Stimulated activated CD8-positive, alpha-beta memory T cell treated with anti-CD3 and anti-CD28 coated beads, Interleukin-4, amount 100 ng/mL, for 48 hours (primary cell): Measurements from ENCODE around the gene SLC6A6.

Source experiments
- DNase-seq: peaks from one replicate; pipeline ENCODE4 v3.0.0-alpha.2; 2020

Gene SLC6A6

DNA sequence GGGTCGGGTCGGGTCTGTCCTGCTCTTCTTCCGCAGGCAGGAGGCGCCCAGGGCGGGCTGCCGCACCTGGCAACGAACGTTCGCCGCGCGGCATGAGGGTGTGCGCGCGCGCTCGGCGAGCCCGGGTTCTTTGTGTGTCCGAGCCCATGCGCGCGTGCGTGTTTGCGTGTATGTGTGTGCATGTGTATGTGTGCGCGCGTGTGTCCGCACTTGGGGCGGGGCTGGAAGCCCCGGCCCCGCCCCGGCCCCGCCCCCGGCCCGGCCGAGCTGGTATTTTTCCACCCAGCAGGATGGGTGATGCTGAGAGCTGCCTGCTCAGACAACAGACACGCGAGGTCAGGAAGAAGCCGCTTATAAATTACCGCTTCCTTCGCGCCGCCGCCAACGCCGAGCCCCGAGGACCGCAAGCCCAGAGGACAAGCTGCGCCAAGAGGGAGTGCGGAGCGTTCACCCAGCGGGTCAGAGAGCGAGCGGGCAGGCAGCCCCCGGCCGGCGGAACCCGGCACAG is at the start of gene SLC6A6:
TSS of gene SLC6A6 (plus strand) at position 303 of the 508 bp plus-strand sequence. CDS start 41,029 bp downstream, outside the sequence.
- DNase-seq, result peak; percentile 94

DNA sequence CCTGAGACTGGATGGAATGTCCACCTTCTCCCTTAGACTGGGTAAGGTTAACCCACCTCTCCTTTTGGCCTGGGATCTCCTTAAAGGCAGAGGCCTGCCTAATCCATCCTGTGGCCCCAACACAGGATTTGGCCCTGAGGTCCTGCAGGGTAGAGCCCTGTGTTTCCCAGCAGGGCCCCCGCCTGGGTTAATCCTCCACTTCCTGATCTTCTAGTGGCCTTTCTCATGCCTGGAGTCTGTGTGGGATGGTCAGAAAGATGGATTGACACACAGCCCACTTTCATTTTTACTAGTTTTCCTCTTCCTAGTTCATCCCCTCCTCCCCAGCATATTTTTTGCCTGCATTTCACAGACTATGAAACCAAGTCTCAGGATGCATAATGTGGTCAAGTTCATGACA is 48.9 kb upstream of the SLC6A6 start:
- no peak for DNase-seq

DNA sequence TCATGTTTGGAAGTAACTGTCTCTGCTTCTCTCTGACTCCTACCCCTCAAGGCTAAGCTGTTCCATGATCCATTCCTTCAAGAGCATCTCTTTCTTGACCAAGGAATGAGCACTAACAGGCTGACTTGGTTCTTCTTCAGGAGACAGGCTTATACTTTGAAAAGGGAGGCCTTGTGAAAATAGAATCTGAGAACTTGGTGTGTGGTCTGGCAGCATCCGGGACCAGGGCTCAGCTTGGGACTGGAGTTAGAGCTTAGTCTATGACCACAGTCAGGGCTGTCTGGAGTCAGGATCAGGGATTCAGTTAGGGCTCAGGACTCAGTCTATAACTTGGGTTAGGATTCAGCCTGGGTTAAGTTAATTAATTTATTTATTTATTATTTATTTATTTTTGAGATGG is 44.9 kb upstream of the SLC6A6 start:
- no peak for DNase-seq

DNA sequence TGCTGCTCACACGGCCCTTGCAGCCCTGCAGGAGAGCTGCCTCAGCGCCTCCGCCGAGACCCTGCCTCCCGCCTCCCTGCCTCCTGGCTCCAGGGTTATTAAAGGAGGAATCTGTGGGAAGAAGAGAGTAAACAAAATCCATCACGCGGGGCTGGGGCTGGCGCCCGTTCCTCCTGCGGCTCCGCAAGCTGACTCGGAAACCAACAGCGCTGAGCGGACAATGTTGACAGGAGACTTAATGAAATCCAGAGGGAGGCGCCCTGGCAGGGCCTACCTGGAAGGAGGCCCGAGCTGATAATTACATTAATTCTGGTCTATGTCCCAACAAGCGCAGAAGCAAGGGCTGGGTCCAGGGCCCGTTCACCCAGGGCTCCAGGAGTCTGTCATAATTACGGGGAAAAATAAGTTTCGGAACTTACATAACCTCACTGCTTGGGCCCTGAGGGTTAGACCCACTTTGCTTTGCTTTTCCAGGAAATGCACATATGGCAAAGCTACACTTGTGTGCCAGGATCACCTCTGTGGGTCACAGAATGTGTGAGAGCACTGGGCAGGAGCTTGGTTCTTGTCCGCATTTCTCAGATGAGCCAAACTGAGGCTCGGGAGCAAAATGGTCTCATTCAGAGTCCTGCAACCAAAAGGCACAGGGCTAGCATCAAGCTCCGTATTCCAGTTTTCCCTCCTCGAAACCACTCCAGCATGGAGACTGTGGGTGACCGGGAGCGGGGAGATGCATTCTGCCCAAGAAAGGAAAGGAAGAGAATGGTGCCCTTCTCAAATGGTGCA is 43.8 kb upstream of the SLC6A6 start:
- no peak for DNase-seq

DNA sequence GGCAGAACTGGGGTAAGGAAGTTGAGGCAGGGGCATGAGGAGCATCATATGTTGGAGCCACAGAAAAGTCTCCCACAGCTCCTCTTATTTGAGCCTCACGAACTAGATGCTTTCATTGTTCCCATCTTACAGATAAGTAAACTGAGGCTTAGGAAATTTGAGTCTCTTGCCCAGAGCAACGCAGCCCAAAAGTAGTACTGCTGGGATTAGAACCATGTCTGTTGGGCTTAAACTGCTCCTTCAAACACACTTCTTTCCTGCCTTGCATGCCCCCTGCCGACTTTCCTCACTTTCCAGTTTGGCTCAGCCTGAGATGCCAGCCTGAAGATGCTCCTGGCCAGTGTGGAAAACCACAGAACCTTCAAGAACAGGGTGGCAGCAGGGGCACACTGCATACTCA is 43.1 kb upstream of the SLC6A6 start:
- no peak for DNase-seq

DNA sequence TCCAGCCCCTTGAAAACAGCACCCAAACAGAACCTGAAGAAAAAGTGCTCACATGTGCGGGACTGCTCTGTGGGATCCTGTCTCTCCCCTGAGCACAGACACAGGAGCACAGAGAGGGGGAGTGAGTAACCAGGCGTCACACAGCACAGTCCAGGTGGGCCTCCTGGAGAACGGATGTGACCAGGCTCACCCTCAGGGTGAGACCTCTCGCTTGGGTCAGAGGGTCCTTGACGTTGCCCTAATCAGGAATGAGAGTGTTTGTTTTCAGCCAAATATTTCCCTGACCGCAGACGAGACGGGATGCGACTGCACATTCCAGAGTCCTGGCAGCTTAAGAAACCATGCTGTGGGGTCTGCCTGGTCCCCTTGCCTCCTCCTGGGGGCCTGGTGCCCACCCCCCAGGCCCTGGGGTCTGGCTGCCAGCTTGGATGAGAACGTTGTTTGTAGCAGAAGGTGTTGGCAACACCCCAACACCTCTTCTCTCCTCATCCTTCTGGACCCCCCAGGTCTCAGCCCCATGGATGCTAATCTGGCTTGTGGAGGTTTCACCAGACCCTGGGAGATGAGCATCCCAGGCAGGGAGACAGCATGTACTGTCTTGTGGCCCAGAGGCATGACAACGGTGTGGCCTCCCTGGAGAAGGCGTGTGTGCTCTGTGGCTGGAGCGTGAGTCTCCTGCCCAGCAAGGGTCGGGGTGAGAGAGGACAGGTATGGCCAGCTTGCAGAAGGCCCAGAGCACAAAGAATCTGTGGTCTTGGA is 42.1 kb upstream of the SLC6A6 start:
- no peak for DNase-seq

DNA sequence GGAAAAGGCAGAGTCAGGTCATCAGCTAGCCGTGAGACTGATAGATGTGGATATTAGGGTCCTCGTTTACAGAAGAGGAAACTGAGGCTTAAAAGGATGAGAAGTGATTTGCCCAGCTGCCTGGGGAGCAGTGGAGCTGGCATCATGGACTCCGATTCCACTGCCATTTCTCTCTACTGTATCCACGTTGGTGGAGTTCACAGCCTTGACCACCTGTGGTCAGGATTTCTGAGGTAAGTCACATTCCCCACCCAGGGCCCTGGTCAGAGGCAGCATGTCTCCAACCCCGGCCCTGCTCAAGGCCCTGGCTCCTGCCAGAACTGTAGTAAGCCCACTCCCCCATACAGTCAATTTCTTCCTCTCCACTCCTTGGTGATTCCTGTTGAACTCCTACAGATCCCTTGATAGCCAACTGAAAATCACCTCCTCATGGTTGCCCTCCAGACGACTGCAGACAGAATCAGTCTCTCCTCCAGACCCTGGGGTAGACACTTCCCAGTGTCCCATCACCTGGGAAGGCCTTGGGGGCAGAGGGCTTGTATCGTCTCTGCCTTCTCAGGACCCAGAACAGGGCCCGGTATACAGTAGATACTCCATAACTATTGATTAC is 41.2 kb upstream of the SLC6A6 start:
- DNase-seq, result no peak

DNA sequence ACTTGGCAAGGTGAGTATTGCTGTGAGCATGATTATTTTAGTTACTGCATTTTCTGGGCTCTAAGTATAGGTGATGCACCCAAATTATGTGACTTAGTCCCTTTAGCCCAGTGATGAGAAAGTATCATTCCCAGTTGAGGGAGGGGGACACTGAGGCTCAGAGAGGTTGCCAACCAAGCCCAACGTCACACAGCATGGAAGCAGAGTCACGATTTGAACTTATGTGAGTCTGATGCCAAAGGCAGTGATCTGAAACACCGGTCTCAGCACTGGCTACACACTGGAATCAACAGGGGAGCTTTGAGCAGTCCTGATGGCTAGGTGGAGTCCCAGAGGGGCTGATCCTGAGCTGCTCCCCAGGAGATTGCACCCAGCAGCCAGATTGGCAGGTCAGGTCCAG is 39.5 kb upstream of the SLC6A6 start:
- DNase-seq, result no peak

DNA sequence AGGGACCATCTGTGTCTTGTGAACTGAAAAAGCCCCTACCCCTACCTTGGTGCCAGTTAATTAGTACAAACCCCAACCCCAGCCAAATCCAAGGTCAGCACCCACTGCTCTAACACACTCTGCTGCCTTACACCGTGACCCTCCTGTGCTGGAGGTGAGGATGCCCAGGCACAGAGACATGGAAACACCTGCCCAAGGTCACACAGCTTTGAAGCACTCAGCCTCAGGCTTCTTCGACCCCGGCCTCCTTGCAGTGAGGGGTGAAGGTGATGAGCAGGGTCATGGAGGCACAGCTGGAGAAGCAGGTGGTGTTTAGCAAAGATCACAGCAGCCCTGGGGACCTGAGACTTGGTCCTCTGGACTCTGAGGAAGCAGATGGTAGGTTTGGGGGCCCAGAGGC is 39.0 kb upstream of the SLC6A6 start:
- DNase-seq, result no peak

DNA sequence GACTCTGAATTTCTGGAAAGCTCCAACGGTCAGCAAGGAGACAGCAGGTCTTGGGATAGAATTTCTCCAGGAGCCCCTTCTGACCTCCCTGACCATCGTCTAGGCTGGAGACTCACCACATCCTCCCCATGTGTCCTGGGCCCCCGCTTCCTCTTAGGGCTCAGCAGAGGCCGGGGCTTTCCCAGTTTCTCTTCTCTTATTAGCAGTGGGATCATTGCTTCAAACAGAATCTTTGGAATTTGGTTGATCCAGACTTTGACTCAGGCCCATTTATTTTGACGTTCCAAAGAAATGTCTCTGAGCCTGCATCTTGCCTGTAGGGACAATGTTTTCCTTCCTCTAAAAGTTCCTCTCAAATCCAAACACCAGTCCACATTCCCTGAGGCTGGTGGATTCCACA is 38.4 kb upstream of the SLC6A6 start:
- DNase-seq, result no peak

DNA sequence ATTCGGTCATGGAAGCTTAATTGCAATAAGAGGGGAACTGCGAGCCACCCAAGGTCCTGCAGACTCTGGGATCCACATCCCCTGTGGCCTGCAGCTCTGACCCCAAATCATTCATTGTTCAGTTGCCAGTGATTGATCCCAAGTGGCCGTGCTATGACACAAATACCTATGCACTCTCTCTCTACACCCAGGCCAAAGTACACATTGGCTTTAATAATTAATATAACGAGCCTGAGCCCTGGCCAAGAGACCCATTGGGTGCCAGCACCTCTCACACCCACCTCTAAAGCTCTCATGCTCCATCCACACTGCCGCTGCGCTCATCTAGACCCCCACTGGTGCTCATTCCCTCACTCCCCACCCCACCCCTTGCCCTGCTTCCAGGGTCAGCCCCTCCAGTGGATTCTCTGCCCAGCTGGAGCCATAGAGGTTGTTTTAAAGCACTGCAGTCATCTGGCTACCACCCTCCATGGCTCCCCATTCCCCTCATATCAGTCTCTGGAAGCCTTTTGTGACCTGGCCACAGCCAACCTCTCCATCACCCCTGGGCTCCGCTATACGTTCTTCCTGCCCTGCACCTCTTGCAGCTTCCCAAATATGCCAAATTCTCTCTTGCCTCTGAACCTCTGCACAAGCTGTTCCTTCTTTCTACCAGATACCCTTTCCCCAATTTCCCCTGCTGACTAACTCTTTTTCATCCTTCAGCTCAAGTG is 37.7 kb upstream of the SLC6A6 start:
- DNase-seq, result no peak

DNA sequence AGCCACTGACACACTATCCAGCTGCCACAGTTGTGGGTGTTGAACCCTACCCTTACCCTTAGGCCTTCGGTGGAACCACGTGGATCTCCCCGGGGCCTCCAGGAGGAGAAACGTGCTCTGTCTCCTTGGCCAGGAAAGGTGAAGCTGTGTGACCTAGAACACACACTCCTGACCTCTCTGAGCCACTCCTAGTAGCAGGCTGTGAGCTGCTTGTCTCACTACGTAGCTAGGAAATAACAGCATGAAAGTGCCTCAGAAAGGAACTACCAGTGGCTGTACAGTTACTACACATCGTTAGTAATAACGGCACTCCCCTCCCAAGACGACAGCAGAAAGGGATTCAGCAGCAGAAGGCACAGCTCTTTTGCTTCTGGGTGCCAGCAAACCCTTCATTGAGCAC is 36.2 kb upstream of the SLC6A6 start:
- no peak for DNase-seq

DNA sequence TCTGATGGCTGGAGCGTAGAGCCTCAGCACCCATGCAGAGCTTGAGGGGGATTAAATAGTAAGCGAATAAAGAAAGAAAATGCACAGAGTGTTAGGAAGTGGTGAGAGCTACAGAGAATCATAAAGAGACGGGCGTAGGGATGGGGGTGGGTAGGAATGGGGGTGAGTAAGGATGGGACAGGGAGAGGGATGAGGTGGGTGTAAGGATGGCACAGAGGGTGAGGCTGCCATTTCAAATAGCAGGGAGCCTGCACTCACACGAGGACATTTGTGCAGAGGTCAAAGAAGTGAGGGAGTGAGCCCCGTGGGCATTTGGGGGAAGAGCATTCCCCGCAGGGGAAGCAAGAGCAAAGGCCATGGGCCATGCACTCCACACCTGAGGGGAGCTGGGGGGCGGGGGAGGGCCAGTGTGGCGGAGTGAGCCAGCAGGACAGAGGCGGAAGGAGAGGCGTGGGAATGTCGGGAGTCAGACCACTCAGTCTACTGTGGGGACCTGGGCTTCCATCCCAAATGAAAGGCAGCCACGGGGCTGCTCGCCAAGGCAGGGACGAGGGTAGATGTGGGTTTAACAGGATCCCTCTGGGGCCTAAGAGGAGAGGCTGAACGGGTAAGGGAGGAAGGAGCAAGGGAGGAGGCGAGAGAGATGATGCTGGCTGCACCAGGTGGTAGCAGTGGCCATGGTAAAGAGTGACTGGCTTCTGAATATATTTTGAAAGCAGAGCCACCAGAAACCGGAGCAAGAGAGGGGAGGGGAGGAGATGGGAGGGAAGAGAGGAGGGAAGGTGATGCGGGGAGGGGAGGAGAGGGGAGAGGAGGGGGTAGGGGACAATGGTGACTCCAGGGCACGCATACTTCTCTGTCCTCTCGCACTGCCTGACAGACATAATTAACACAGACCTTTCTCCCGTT is 35.2 kb upstream of the SLC6A6 start:
- DNase-seq, result no peak

DNA sequence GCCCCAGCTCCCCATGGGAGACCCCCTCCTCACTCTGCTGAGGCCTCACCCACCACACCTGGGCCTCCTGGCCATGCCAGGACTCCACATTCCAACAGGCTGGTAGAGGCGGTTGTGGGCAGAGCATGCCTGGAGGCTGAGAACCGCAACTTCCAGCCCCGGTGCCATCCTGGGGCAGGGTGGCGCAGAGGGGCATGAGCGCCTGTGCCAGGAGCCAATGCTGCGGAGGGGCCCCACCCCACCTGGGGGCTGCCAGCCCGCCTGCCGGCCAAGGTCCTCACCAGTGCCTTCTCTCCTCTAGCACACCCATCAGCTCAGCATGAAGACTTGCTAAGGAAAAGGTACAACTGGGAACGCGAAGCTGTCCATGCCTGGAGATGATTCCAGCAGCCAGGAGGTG is 34.3 kb upstream of the SLC6A6 start:
- no peak for DNase-seq

DNA sequence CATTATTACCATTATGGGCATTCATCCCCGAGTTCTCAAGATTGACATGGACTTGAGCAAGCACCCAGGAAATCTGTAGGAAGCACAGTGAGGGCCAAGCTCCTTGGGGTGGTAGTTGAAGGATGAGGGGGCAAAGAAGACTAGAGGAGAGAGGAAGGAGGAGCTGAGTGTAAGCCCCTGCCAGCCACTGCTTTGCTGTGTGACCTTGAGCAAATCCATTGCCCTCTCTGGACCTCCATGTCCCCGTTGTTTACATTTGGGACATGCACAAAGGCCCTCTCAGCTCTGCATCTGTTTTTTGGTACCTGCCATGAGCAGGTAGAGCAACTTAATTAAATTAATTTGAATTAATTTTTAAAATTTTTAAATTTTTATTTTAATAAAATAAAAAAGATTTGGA is 33.5 kb upstream of the SLC6A6 start:
- DNase-seq, result no peak

DNA sequence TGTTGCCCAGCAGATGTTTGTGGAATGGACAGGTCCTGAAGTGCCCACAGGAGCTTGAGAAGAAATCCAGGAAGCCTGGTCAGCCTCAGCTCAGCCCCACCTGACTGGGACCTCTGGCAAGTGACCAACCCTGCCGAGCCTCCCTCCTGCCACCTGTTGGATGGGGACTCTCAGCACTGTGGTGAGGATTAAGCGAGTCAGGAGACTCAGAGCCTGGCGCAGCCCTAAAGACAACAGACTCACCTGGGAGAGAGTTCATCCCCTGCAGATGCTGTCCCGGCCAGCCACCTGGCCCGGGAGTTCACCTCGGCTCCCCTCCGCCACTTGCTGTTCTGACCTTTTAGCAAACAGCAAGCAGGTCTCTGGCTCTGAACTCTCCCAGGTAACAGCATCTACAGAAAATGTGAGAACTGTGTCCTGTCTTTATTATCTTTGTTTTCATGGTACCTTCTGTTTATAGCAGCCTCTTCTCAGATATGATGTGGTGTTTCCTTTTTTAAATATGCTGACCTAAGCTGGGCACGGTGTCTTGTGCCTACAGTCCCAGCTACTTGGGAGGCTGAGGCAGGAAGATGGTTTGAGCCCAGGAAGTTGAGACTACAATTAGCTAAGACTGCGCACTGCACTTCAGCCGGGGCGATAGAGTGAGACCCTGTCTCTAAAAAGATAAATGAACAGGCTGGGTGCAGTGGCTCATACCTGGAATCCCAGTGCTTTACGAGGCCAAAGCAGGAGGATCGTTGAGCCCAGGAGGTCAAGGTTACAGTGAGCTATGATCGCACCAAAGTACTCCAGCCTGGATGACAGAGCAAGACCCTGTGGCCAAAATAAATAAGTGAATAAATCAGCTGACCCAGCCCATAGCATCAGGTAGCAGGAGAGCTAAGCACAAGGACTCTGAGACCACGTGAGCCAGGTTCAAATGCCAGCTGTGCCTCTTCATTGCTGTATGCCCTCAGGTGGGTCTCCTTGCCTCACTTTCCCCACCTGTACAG is 32.4 kb upstream of the SLC6A6 start:
- no peak for DNase-seq

DNA sequence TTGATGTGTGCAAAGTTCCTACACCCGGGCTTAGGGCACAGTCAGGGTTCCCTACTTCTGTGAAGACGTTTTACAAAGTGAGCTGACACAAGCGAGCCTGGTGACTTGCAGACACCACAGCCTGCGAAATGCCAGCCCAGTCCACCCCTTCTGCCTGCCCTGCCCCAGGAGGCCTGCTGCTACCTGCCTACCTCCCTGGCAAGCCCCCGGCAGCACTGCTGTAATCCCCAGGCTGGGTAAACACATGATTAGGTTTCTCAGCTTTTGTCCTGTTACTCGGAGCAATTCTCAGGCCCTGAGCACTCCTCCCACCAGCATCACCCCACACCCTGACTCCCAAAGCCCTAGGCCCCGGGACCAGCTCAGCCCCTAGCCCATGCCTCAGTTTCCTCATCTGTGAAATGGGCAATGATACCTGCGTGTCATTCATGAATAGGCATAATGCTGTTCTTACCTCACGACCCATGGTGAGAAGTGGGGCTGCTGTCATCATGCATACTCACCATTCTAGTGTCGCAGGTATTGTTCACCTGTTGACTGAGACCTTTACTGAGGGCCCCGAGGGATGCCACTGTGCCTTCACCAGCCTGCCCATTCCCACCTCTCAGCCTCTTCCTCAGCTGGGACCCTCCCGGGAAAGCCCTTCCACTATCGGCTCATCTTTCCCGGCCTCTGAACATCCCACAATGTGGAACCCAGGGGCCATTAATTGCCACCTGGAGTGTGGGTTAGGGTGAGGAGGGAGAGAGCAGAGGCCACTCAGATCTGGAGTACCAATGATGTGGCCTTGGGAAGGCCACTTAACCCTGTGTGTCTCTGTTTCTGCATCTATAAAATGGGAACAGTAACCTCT is 31.5 kb upstream of the SLC6A6 start:
- no peak for DNase-seq

DNA sequence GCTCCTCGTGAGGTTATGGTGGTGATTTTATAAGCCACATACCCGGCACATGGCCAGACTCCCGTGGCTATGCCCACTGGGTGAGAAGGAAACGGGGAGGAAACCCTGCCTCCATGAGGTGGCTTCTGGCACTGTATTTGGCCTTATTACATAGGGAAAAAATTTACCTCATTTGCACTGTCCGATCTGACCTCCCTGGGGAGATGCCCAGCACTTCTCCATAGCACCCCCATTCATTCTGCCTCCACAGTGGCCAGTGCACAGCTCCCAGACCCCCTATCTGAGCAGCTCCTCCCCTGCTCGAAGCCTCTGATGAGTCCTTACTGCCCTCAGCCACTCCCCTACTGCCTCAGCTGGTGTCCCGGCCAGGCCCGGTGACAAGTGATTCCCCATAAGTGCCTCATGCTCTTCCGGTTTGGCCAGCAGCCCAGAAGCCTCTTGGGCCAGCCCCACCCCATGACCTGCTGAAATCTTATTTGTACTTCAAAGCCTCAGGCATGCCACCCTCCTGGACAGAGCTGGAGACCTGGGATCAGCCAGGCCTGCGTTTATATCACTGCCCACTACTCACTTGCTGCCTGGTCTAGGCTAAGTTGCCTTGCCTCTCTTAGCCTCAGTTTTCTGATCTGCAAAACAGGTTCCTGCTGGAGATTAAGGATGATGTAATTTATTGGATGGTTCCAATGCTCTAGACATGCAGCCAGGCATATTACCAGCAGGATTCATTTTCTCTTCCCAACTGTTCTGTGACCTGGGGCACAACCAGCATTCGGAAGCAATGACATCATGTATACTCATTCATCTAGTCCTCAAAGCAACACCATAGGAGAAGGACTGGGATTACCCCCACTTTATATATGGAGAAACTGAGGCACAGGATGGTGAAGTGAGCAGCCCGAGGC is 30.6 kb upstream of the SLC6A6 start:
- DNase-seq, result no peak

DNA sequence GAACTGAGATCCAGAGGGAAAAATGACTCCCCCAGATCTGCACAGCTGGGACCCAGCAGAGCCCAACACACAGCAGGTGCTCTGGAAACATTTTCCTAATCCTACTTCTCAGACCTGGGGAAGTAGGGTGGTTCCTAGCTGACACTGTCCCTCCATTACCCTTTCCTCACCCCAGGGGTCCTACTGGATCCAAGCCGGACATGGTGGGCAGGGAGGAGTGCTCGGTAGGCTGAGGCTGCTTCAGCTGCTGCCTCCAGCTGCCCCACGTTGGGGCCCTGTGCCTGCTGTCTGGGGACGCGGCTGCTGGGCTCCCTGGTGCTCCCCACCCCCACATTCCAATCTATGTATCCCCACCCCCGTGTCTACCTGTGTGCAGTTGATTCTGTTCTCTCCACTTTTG is 29.8 kb upstream of the SLC6A6 start:
- DNase-seq, result no peak
